A549 (cell line): ENCODE measurements around the gene SPTBN4. TPM values are rescaled to one million over a fixed set of nuclear protein-coding genes. Genes with fewer than 3 reads are reported as not detected.

Experiments used
- ATAC-seq, 2 experiments: fragments of 200-7000 bp in 1 of 2; fragments of >200 bp in 1 of 2; cut with Nextera tagmentation in 1 of 2; cut with Tn5 transposase in 1 of 2; 3 replicates each; pipeline versions ENCODE4 v1.8.0 to v1.9.1; 2018 to 2020; ENCODE audit warnings: mild to moderate bottlenecking in 1 of 2, moderate library complexity in 1 of 2
- CTCF ChIA-PET: fragments of 300-600 bp; sonication (Branson Sonifier 250); formaldehyde crosslinking; extraction: SDS; loops from one replicate; lab custom pipeline; 2021; ENCODE audit warnings: antibody characterized with exemption, inconsistent platforms; lab: Yijun Ruan, JAX
- POLR2A ChIA-PET: fragments of 350-600 bp; formaldehyde crosslinking; extraction: SDS; loops from one replicate; lab custom pipeline; 2021; ENCODE audit warnings: antibody characterized with exemption, inconsistent platforms; lab: Yijun Ruan, JAX
- DNase-seq, 2 experiments: peaks; one replicate each; pipeline versions ENCODE4 v3.0.0 to v3.0.0-alpha.2; 2011 to 2016; ENCODE audit warnings: low read depth in 1 of 2, low spot score in 1 of 2
- FAIRE-seq: peaks from 2 replicates; lab custom pipeline; 2011; peaks lifted over from hg19 to GRCh38; lab: Jason Lieb, UNC
- H3K27ac ChIP-seq, 2 experiments: fragments of >200 bp; sonication (Bioruptor Twin); formaldehyde crosslinking; 3 replicates each; pipeline ENCODE4 v1.5.1; 2016 to 2017
- H3K4me1 ChIP-seq: fragments of >200 bp; sonication (Bioruptor Twin); formaldehyde crosslinking; 3 replicates; pipeline ENCODE4 v1.6.1; 2016
- H3K4me2 ChIP-seq: fragments of >200 bp; sonication (Bioruptor Twin); formaldehyde crosslinking; 3 replicates; pipeline ENCODE4 v1.6.1; 2016
- H3K4me3 ChIP-seq: fragments of >200 bp; sonication (Bioruptor Twin); formaldehyde crosslinking; 3 replicates; pipeline ENCODE4 v1.5.1; 2016
- H3K9me3 ChIP-seq: fragments of >200 bp; sonication (Bioruptor Twin); formaldehyde crosslinking; 3 replicates; pipeline ENCODE4 v1.6.1; 2016
- BHLHE40 ChIP-seq: IDR thresholded peaks from 2 replicates; pipeline ENCODE4 v1.6.1; 2012; ENCODE audit warnings: low read depth, low read length, inconsistent platforms
- CBX2 ChIP-seq: fragments of 200-600 bp; sonication (generic); IDR thresholded peaks from 2 replicates; pipeline ENCODE4 v1.6.1; 2016; ENCODE audit warnings: low read depth, mild to moderate bottlenecking, borderline replicate concordance
- CBX8 ChIP-seq: fragments of 200-600 bp; sonication (generic); IDR thresholded peaks from 2 replicates; pipeline ENCODE4 v1.6.1; 2016
- CEBPB ChIP-seq, 2 experiments: fragments of >200 bp in 1 of 2; sonication (Bioruptor Twin) in 1 of 2; formaldehyde crosslinking in 1 of 2; IDR thresholded peaks; 2 replicates each; pipeline ENCODE4 v1.6.1; 2012 to 2016
- E2F6 ChIP-seq: IDR thresholded peaks from 2 replicates; pipeline ENCODE4 v1.6.1; 2012; ENCODE audit warnings: low read depth, borderline replicate concordance
- EHMT2 ChIP-seq: fragments of 200-600 bp; sonication (generic); IDR thresholded peaks from 2 replicates; pipeline ENCODE4 v1.6.1; 2016; ENCODE audit warnings: antibody characterized with exemption, low read depth, mild to moderate bottlenecking, moderate library complexity
- FOSL2 ChIP-seq, 2 experiments: fragments of 450-650 bp in 1 of 2; fragments of >200 bp in 1 of 2; sonication (Bioruptor Twin) in 1 of 2; formaldehyde crosslinking; IDR thresholded peaks; 2 replicates each; pipeline versions ENCODE4 v1.5.0 to v1.6.1; 2016 to 2020; ENCODE audit warnings: mild to moderate bottlenecking in 1 of 2, moderate library complexity in 1 of 2
- HDAC2 ChIP-seq: fragments of 200-600 bp; sonication (generic); IDR thresholded peaks from 2 replicates; pipeline ENCODE4 v1.6.1; 2016
- HES2 ChIP-seq: fragments of >200 bp; sonication (Bioruptor Twin); formaldehyde crosslinking; IDR thresholded peaks from 2 replicates; pipeline ENCODE4 v1.6.1; 2016
- HEYL ChIP-seq: fragments of 250-450 bp; sonication (Bioruptor Pico); IDR thresholded peaks from 2 replicates; pipeline ENCODE4 v1.8.0; 2021; ENCODE audit warnings: mild to moderate bottlenecking, moderate library complexity
- HOXA7 ChIP-seq: fragments of 250-450 bp; sonication (Bioruptor Pico); IDR thresholded peaks from 2 replicates; pipeline ENCODE4 v1.5.0; 2020; ENCODE audit warnings: mild to moderate bottlenecking, moderate library complexity
- JUN ChIP-seq, 2 experiments: fragments of >200 bp; sonication (Bioruptor Twin); formaldehyde crosslinking; IDR thresholded peaks; 2 replicates in 1 of 2; 3 replicates in 1 of 2; pipeline ENCODE4 v1.6.1; 2016 to 2017
- JUNB ChIP-seq: fragments of >200 bp; sonication (Bioruptor Twin); formaldehyde crosslinking; IDR thresholded peaks from 2 replicates; pipeline ENCODE4 v1.6.1; 2016
- MAZ ChIP-seq: fragments of 150-350 bp; IDR thresholded peaks from 2 replicates; pipeline ENCODE4 v1.6.1; 2014; ENCODE audit warnings: antibody characterized with exemption, low read depth, low read length, borderline replicate concordance
- NR3C1 ChIP-seq: fragments of >200 bp; sonication (Bioruptor Twin); formaldehyde crosslinking; IDR thresholded peaks from 3 replicates; pipeline ENCODE4 v1.6.1; 2017
- PBX3 ChIP-seq: IDR thresholded peaks from 2 replicates; pipeline ENCODE4 v1.6.1; 2012
- RAD21 ChIP-seq, 2 experiments: fragments of >200 bp in 1 of 2; sonication (Bioruptor Twin) in 1 of 2; formaldehyde crosslinking in 1 of 2; IDR thresholded peaks in 1 of 2; conservative IDR thresholded peaks in 1 of 2; 2 replicates in 1 of 2; 3 replicates in 1 of 2; pipeline ENCODE4 v1.6.1; 2012 to 2018; ENCODE audit warnings: inconsistent platforms in 1 of 2
- RCOR1 ChIP-seq: fragments of 150-350 bp; IDR thresholded peaks from 2 replicates; pipeline ENCODE4 v1.6.1; 2014; ENCODE audit warnings: antibody characterized with exemption, low read length, low read depth
- REST ChIP-seq: fragments of 200-600 bp; sonication (generic); IDR thresholded peaks from 2 replicates; pipeline ENCODE4 v1.6.1; 2016; ENCODE audit warnings: antibody characterized with exemption, mild to moderate bottlenecking, moderate library complexity
- TP53 ChIP-seq: fragments of 250-450 bp; sonication (Bioruptor Pico); IDR thresholded peaks from 2 replicates; pipeline ENCODE4 v1.5.0; 2021; ENCODE audit warnings: mild to moderate bottlenecking, moderate library complexity
- ZNF302 ChIP-seq: fragments of 250-450 bp; sonication (Bioruptor Pico); IDR thresholded peaks from 2 replicates; pipeline ENCODE4 v1.9.0; 2021; ENCODE audit warnings: inconsistent platforms, mild to moderate bottlenecking, moderate library complexity
- ZSCAN20 ChIP-seq: fragments of 250-450 bp; sonication (Bioruptor Pico); IDR thresholded peaks from 2 replicates; pipeline ENCODE4 v1.8.0; 2022; ENCODE audit warnings: mild to moderate bottlenecking, moderate library complexity
- WGBS: methylation state at CpG from one replicate; pipeline ENCODE4 v1.1.6; 2017; ENCODE audit errors: missing lambda C conversion rate; 5-methylcytosine and 5-hydroxymethylcytosine counted together
- polyA plus RNA-seq, 4 experiments: library from polyadenylated mRNA; depleted of rRNA in 3 of 4; stranded (reverse); fragments of >200 nt; fragmentation: RNase III in 1 of 4; extraction: RNeasy Plus Mini Kit Qiagen cat#74134 plus additional on column Dnase treatment in 1 of 4; gene quantifications; 2 replicates in 3 of 4; 3 replicates in 1 of 4; pipeline ENCODE4 v1.2.3, GENCODE V29; 2011 to 2017

Gene SPTBN4
- polyA plus RNA-seq, 2 of the 4 experiments (the other 2 are of a cell fraction), result 1.4 to 2.2 TPM

- no peak overlapping the region for H3K4me3 ChIP-seq
- H3K9me3 ChIP-seq, result no peaks in the 10 kb centered on the region
- ChIA-PET POLR2A (interaction anchor here (0.5 kb wide), 1 partner anchor 84 kb away, joined by 7 read pairs; no protein-coding TSS in a partner anchor), CTCF (interaction anchor here (0.6 to 2.8 kb wide), 8 partner anchors 11 to 1706 kb away, joined by 3 to 11 read pairs (median 3); no protein-coding TSS in a partner anchor)
- no peak for DNase-seq
- H3K27ac ChIP-seq, result no peak overlapping the region
- WGBS, result 54% methylated on average over 3 of the region's 3 CpGs
- H3K4me1 ChIP-seq, result 0 out of 3 replicates have a peak, but pooled peaks cover 6% of the 10 kb centered on the region
- no peak for FAIRE-seq
- no peak for TF ChIP-seq REST
- no peak for TF ChIP-seq HDAC2
- TF ChIP-seq JUNB, result no peak
- TF ChIP-seq NR3C1, result no peak
- TF ChIP-seq CBX2, result no peak
- TF ChIP-seq EHMT2, result no peak
- no peak for ATAC-seq
- H3K4me2 ChIP-seq, result no peak overlapping the region
These were observed 19.2 kb downstream of the SPTBN4 start for GRCh38 chr19:40486017-40486416.

- 67% methylated on average over 25 of the region's 25 CpGs for WGBS
- no peak for TF ChIP-seq ZNF302 (CRISPR knock-in tag)
- no peak for TF ChIP-seq REST
- no peak for TF ChIP-seq BHLHE40
- no peak for TF ChIP-seq RCOR1
- no peak for TF ChIP-seq RAD21 (conservative IDR thresholded peaks at IDR 0.05 in 1 of 2, IDR thresholded peaks at IDR 0.05 in 1 of 2)
- TF ChIP-seq CBX8, result no peak
- TF ChIP-seq EHMT2, result no peak
- no peak for TF ChIP-seq PBX3
- TF ChIP-seq MAZ, result no peak
- no peak for TF ChIP-seq HES2
- TF ChIP-seq ZSCAN20 (CRISPR knock-in tag), result no peak
- TF ChIP-seq HEYL (CRISPR knock-in tag), result no peak
- TF ChIP-seq E2F6, result no peak
- no peak for TF ChIP-seq CEBPB (IDR thresholded peaks at IDR 0.05)
- no peak for TF ChIP-seq HOXA7 (CRISPR knock-in tag)
- TF ChIP-seq JUN (IDR thresholded peaks at IDR 0.05), result no peak
- no peak for TF ChIP-seq FOSL2 (IDR thresholded peaks at IDR 0.05)
- TF ChIP-seq FOSL2 (CRISPR knock-in tag; IDR thresholded peaks at IDR 0.05), result no peak
- TF ChIP-seq TP53 (CRISPR knock-in tag), result no peak
- 0 out of 3 replicates have a peak, but pooled peaks cover 6% of the 10 kb centered on the region for H3K4me1 ChIP-seq
- no peak for DNase-seq
- peak overlapping the region; percentile 27; the same call in 1 of the 3 replicates for H3K4me2 ChIP-seq
- H3K4me3 ChIP-seq, result no peak overlapping the region
- ChIA-PET POLR2A (no interaction called here), CTCF (interaction anchor here (1.6 to 3.8 kb wide), 4 partner anchors 11 to 145 kb away, joined by 4 to 25 read pairs (median 17); partner anchors contain the start of genes BLVRB and SPTBN4)
- ATAC-seq, result peak in 1 of 2 experiments; percentile 2; a peak in 1 of 6 replicates
- FAIRE-seq, result no peak
- H3K27ac ChIP-seq, result no peak overlapping the region
- no peaks in the 10 kb centered on the region for H3K9me3 ChIP-seq
These were observed 23.1 kb downstream of the SPTBN4 start for GRCh38 chr19:40489882-40490230.
